Kidney epithelial cell (primary cell): Measurements from ENCODE around the gene PHLDA1. TPM values are rescaled to one million over a fixed set of nuclear protein-coding genes. Genes with fewer than 3 reads are reported as not detected.
"Not testable (repeated sequence)": the region's sequence is repeated elsewhere in the genome, so short reads cannot be mapped to it uniquely, and the experiment has no call there.

Source experiments
- DNase-seq: peaks from one replicate; pipeline ENCODE4 v3.0.0-alpha.2; 2010; ENCODE audit warnings: low read depth
- H3K27me3 ChIP-seq: 2 replicates; pipeline ENCODE4 v1.6.0; 2011; ENCODE audit warnings: low read length; ENCODE audit not compliant: control insufficient read depth, insufficient read depth
- H3K36me3 ChIP-seq: 2 replicates; pipeline ENCODE4 v1.5.1; 2011; ENCODE audit warnings: low read length; ENCODE audit not compliant: control insufficient read depth, insufficient read depth
- H3K4me3 ChIP-seq: 2 replicates; pipeline ENCODE4 v1.5.1; 2011; ENCODE audit warnings: low read depth, mild to moderate bottlenecking, control low read depth, low read length
- CTCF ChIP-seq: IDR thresholded peaks from 2 replicates; pipeline ENCODE4 v1.5.1; 2011; ENCODE audit warnings: mild to moderate bottlenecking, moderate library complexity, low read length, control low read depth, inconsistent platforms; ENCODE audit not compliant: insufficient read depth, poor library complexity, severe bottlenecking
- total RNA-seq: library from RNA; depleted of rRNA; stranded (reverse); fragments of >200 nt; gene quantifications from 2 replicates; pipeline ENCODE4 v1.2.3, GENCODE V29; 2015

The PHLDA1 gene
- total RNA-seq, 1 donor from 2014 or later = 113 TPM

GRCh38 chr12:75991753-75992152 lies 39.8 kb downstream of the PHLDA1 start:
- H3K36me3 ChIP-seq = no peaks in the 10 kb centered on the region
- H3K27me3 ChIP-seq = no peaks in the 10 kb centered on the region
- no peak for DNase-seq
- no peak overlapping the region for H3K4me3 ChIP-seq
- TF ChIP-seq CTCF = no peak

- no peak for DNase-seq
- TF ChIP-seq CTCF = no peak
- Histone ChIP-seq H3K4me3 (no peak overlapping the region), H3K27me3 (no peaks in the 10 kb centered on the region), H3K36me3 (no peaks in the 10 kb centered on the region)
Observed at GRCh38 chr12:75990189-75990912, 41.2 kb downstream of the PHLDA1 start.

- not testable (repeated sequence) for H3K36me3 ChIP-seq, DNase-seq, H3K4me3 ChIP-seq, H3K27me3 ChIP-seq
Observed at GRCh38 chr12:75987709-75988108, 43.9 kb downstream of the PHLDA1 start.

- Histone ChIP-seq H3K36me3 (no peaks in the 10 kb centered on the region), H3K27me3 (no peaks in the 10 kb centered on the region), H3K4me3 (no peak overlapping the region)
- no peak for DNase-seq
- no peak for TF ChIP-seq CTCF
Observed at GRCh38 chr12:75986001-75986746, 45.4 kb downstream of the PHLDA1 start.

GRCh38 chr12:75985566-75985965 lies 46.0 kb downstream of the PHLDA1 start:
- DNase-seq = no peak
- no peak for TF ChIP-seq CTCF
- Histone ChIP-seq H3K27me3 (no peaks in the 10 kb centered on the region), H3K36me3 (no peaks in the 10 kb centered on the region), H3K4me3 (no peak overlapping the region)

- no peak for DNase-seq
- Histone ChIP-seq H3K4me3 (no peak overlapping the region), H3K36me3 (no peaks in the 10 kb centered on the region), H3K27me3 (no peaks in the 10 kb centered on the region)
- TF ChIP-seq CTCF = no peak
Observed at GRCh38 chr12:75984577-75985182, 46.9 kb downstream of the PHLDA1 start.

- H3K4me3 ChIP-seq, DNase-seq: not testable (repeated sequence)
Observed at GRCh38 chr12:75983851-75984250, 47.7 kb downstream of the PHLDA1 start.

More at GRCh38 chr12:75983851-75984250, 47.7 kb downstream of the PHLDA1 start:
- not testable (repeated sequence) for H3K36me3 ChIP-seq, H3K27me3 ChIP-seq
